GM19324 (cell line): Measurements from ENCODE around the gene RMND5A.

Experiments
- ATAC-seq: cut with Tn5 transposase; IDR thresholded peaks from one replicate; pipeline ENCODE4 v1.9.1; 2021; ENCODE audit warnings: mild to moderate bottlenecking, moderate library complexity; ENCODE audit not compliant: unreplicated experiment, low FRiP score

Gene RMND5A

DNA sequence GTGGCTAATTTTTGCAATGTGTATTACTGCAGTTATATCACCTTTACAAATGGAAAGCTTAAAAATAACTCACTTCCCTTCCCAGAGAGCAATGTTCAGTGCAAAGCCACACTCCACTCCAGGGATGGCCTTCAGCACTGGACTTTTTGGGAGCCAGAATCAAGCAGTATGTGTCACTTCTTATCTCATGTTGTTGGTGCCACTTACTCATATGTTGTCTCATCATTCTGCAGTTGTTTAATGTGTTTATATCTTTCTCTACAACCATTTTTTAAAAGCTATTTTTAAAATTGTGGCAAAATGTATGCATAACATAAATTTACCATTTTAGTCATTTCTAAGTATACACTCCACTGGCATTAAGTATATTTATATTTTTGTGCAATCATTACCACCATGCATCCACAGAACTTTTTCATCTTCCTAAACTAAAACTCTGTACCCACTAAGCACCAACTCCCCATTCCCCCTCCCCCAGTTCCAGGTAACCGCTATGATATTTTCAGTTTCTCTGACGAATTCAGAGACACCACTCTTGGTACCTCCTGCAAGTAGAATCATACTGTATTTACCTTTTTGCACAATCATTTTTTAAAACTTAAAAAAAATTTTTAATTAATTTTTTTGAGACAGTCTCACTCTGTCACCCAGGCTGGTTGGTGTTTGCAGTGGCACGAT, 102.7 kb downstream of the RMND5A start:
- ATAC-seq, result no peak

DNA sequence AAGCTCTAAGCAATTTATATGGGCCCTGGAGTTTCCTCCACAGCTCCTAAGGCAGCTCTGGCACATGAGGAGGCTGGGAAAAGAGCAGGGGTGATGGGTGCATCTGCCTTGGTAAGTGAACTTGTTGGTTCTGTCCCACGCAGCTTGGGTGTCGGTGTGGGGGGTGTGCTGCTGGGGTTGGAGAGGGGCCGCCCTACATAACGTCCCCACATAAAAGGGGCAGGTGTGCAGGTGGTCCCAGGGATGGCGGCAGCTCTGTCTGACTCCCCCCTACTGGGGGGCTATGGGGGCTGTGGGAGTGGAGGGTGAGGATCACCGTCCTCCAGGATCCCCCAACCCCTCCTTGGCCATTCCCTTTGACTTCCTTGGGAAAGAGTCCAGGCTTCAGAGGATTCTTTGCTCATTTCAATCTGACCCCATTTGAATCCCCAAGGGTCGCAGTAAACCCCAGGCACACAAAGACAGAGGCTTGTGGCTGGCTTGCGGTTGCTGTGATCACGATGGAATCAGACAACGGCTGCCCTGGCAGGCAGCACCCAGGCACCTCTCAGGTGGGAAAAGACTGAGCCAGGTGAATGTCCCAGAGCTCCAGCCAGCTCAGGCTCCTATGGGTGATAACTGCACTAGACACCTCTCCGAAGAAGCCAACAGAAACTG, 105.1 kb downstream of the RMND5A start:
- ATAC-seq, result no peak

DNA sequence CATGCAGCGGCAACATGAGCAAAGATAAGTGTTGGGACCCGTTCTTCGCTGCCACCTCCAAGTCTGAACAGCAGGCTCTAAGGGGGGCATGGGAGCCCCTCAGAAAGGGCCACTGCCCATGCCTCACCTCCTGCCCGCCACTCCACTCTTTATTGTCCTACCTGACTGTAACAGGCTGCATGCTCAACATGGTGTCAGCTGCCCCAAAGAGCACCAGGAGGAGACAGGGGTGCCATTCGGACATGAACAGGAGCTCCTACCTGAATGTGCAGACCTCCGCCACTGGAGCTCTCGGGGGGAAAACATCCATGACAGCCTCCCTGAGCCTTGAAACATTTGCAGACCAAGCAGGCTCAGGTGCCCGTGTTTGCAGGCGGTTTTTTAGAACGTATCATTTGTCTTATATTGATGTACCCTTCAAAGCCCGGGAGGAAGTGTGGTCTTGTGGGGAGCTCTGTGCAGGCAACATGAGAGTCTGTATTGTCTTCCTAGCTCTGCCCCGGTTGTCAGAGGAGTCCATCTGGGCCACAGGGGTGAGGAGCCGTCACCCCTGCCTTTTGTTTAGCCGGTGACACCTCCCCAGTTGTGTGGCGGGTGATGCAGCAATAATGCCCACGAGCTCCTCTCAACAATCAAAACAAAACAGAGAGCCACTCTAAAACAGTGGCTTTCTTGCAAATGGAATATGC, 105.7 kb downstream of the RMND5A start:
- ATAC-seq, result no peak

DNA sequence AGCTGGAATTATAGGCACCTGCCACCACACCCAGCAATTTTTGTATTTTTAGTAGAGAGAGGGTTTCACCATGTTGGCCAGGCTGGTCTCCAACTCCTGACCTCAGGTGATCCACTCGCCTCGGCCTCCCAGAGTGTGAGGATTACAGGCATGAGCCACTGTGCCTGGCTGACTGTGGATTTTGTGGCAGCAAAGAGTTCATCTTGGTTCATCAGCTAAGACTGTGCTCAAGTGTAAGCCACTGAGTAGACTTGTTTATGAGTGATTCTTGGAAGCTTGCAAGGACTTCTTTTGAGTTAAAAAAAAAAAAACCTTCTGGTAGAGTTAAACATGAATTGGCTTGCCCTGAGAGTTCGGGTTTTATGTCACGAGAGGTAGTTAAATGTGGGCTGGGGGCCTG, 106.9 kb downstream of the RMND5A start:
- ATAC-seq, result no peak
